Right ventricle myocardium superior (tissue), 1 donor: ENCODE data around the gene FCHO1. TPM values are rescaled to one million over a fixed set of nuclear protein-coding genes. Genes with fewer than 3 reads are reported as not detected.
A peak's percentile ranks its signal among the peaks of the same experiment; 100 is the strongest.

Source experiments
- ATAC-seq: fragments of 200-7000 bp; cut with Tn5 transposase; one replicate; pipeline ENCODE4 v1.9.1; 2020; ENCODE audit warnings: mild to moderate bottlenecking; ENCODE audit not compliant: poor library complexity
- DNase-seq: peaks from one replicate; pipeline ENCODE4 v3.0.0-alpha.2; 2020
- intact Hi-C: fragments of 100-400 bp; cut with DNase I; formaldehyde crosslinking; loops from one replicate; pipeline ENCODE4 v1.11.2; 2022
- long read RNA-seq: library from polyadenylated mRNA; unstranded; transcript quantifications from one replicate; pipeline ENCODE4 v2.0.0, GENCODE V29; 2021
- total RNA-seq: library from RNA; stranded (reverse); fragmentation: NEBNext Ultra II Directional; extraction: Animal tissue kit (Norgen Biotek cat#: 25700); gene quantifications from one replicate; pipeline ENCODE4 v1.2.1, GENCODE V29; 2021
- donor health status: DM: no; HTN: yes; CAD: no; lungs with severe emphysema.

The FCHO1 gene
- 0.75 TPM for total RNA-seq
- long read RNA-seq, partial matches to known transcripts: 1 of 1 reads
- long read RNA-seq, other reads (novel, unspliced or antisense): 0 of 1 reads

- intact Hi-C loops: no loop called here
- DNase-seq (peak; percentile 68), ATAC-seq (no peak)
Observed at GRCh38 chr19:17751103-17751911, at the start of gene FCHO1. Gene FCHO1, plus strand, starts transcription at chr19:17751477. Its CDS starts 3,688 bp downstream, at chr19:17755165.

GRCh38 chr19:17703824-17704463, 47.3 kb upstream of the FCHO1 start:
- DNase-seq: peak; percentile 79
- intact Hi-C loops: loop anchor here (5.0 kb wide), 1 partner anchor 63 kb away; no protein-coding TSS in a partner anchor
- no peak for ATAC-seq

- intact Hi-C loops: loop anchor here (5.0 kb wide), 1 partner anchor 51 kb away; no protein-coding TSS in a partner anchor
- ATAC-seq (no peak), DNase-seq (no peak)
Observed at GRCh38 chr19:17706750-17707181, 44.5 kb upstream of the FCHO1 start.

GRCh38 chr19:17711851-17712250, 39.4 kb upstream of the FCHO1 start:
- DNase-seq (no peak), ATAC-seq (no peak)
- intact Hi-C loops: loop anchor here (10.0 kb wide), 1 partner anchor 143 kb away; the partner anchor contains the start of gene RPL18A

GRCh38 chr19:17716309-17716929, 34.9 kb upstream of the FCHO1 start:
- DNase-seq (no peak), ATAC-seq (no peak)
- intact Hi-C loops: loop anchor here (10.0 kb wide), 1 partner anchor 138 kb away; the partner anchor contains the start of gene RPL18A

- intact Hi-C loops: loop anchor here (10.0 kb wide), 1 partner anchor 136 kb away; the partner anchor contains the start of gene RPL18A
- no peak for ATAC-seq
- DNase-seq: no peak
Observed at GRCh38 chr19:17718550-17718946, 32.7 kb upstream of the FCHO1 start.

GRCh38 chr19:17718947-17719711, 32.1 kb upstream of the FCHO1 start, which contains the start of gene MAP1S:
Gene MAP1S, plus strand, starts transcription at chr19:17719480. Its CDS starts 23 bp downstream, at chr19:17719503.
- intact Hi-C loops: loop anchor here (10.0 kb wide), 1 partner anchor 136 kb away; the partner anchor contains the start of gene RPL18A
- DNase-seq (peak; percentile 82), ATAC-seq (peak; percentile 83)

GRCh38 chr19:17719730-17720400, 31.4 kb upstream of the FCHO1 start:
- intact Hi-C loops: loop anchor here (10.0 kb wide), 1 partner anchor 135 kb away; the partner anchor contains the start of gene RPL18A
- DNase-seq (no peak), ATAC-seq (no peak)

- ATAC-seq (no peak), DNase-seq (no peak)
- intact Hi-C loops: no loop called here
Observed at GRCh38 chr19:17720440-17720839, 30.8 kb upstream of the FCHO1 start.

GRCh38 chr19:17721111-17721628, 30.1 kb upstream of the FCHO1 start:
- no peak for DNase-seq
- intact Hi-C loops: no loop called here
- no peak for ATAC-seq

- intact Hi-C loops: no loop called here
- peak; percentile 37 for ATAC-seq
- peak; percentile 75 for DNase-seq
Observed at GRCh38 chr19:17721821-17722220, 29.5 kb upstream of the FCHO1 start.

GRCh38 chr19:17722655-17723240, 28.5 kb upstream of the FCHO1 start:
- intact Hi-C loops: no loop called here
- DNase-seq: no peak
- ATAC-seq: no peak

GRCh38 chr19:17724655-17725054, 26.6 kb upstream of the FCHO1 start:
- intact Hi-C loops: no loop called here
- DNase-seq (no peak), ATAC-seq (no peak)

- intact Hi-C loops: no loop called here
- ATAC-seq (no peak), DNase-seq (no peak)
Observed at GRCh38 chr19:17725422-17726078, 25.7 kb upstream of the FCHO1 start.

GRCh38 chr19:17726136-17726741, 25.0 kb upstream of the FCHO1 start:
- no peak for ATAC-seq
- intact Hi-C loops: no loop called here

More at GRCh38 chr19:17726136-17726741, 25.0 kb upstream of the FCHO1 start:
- DNase-seq: no peak
